Ovary (tissue), 3 donors: ENCODE results near the gene NFS1.

Source experiments
- EP300 ChIP-seq: sonication (generic); formaldehyde crosslinking; IDR thresholded peaks from one replicate; pipeline ENCODE4 v1.6.1; 2017; ENCODE audit warnings: antibody characterized with exemption
- POLR2A ChIP-seq: fragments of 450-650 bp; IDR thresholded peaks from one replicate; pipeline ENCODE4 v1.6.1; 2017; ENCODE audit warnings: antibody characterized with exemption, mild to moderate bottlenecking, moderate library complexity
- TF ChIP-seq, protein P1 (sequence below), 3 donors: fragments of 450-650 bp in 2 of 3; fragments of 200-600 bp in 1 of 3; IDR thresholded peaks; one replicate each; pipeline versions ENCODE4 v1.5.1 to v1.8.0; 2016 to 2022; ENCODE audit warnings: antibody characterized with exemption in 3 of 3, mild to moderate bottlenecking in 1 of 3
- donor health status: DM: no; HTN: no; CAD: no.

GRCh38 chr20:35704514-35705261 is 5.5 kb upstream of the NFS1 start:
- no peak for TF ChIP-seq POLR2A
- TF ChIP-seq EP300, result no peak
- TF ChIP-seq, protein P1, sequence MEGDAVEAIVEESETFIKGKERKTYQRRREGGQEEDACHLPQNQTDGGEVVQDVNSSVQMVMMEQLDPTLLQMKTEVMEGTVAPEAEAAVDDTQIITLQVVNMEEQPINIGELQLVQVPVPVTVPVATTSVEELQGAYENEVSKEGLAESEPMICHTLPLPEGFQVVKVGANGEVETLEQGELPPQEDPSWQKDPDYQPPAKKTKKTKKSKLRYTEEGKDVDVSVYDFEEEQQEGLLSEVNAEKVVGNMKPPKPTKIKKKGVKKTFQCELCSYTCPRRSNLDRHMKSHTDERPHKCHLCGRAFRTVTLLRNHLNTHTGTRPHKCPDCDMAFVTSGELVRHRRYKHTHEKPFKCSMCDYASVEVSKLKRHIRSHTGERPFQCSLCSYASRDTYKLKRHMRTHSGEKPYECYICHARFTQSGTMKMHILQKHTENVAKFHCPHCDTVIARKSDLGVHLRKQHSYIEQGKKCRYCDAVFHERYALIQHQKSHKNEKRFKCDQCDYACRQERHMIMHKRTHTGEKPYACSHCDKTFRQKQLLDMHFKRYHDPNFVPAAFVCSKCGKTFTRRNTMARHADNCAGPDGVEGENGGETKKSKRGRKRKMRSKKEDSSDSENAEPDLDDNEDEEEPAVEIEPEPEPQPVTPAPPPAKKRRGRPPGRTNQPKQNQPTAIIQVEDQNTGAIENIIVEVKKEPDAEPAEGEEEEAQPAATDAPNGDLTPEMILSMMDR (IDR thresholded peaks at IDR 0.05), result no peak
